Subcutaneous abdominal adipose tissue (tissue), 5 donors: Measurements from ENCODE around the gene NTM.

ENCODE experiments used
- H3K27ac ChIP-seq: one replicate; pipeline ENCODE4 v1.7.0; 2013; ENCODE audit warnings: low read depth, mild to moderate bottlenecking, inconsistent platforms, low read length, moderate library complexity
- H3K27me3 ChIP-seq, 5 donors: one replicate each; pipeline ENCODE4 v1.7.0; 2013; ENCODE audit warnings: low read length in 5 of 5, inconsistent platforms in 1 of 5; ENCODE audit not compliant: control insufficient read depth in 5 of 5, insufficient read depth in 4 of 5
- H3K36me3 ChIP-seq, 5 donors: one replicate each; pipeline ENCODE4 v1.7.0; 2013; ENCODE audit warnings: low read length in 5 of 5; ENCODE audit not compliant: control insufficient read depth in 5 of 5, insufficient read depth in 5 of 5
- H3K4me1 ChIP-seq, 5 donors: one replicate each; pipeline ENCODE4 v1.7.0; 2013; ENCODE audit warnings: low read length in 5 of 5, mild to moderate bottlenecking in 3 of 5, moderate library complexity in 1 of 5; ENCODE audit not compliant: control insufficient read depth in 5 of 5, insufficient read depth in 5 of 5
- H3K4me3 ChIP-seq, 5 donors: one replicate each; pipeline ENCODE4 v1.7.0; 2013; ENCODE audit warnings: low read length in 5 of 5, low read depth in 1 of 5
- H3K9ac ChIP-seq, 5 donors: one replicate each; pipeline ENCODE4 v1.7.0; 2013; ENCODE audit warnings: low read length in 5 of 5, mild to moderate bottlenecking in 4 of 5, moderate library complexity in 3 of 5
- H3K9me3 ChIP-seq, 5 donors: one replicate each; pipeline ENCODE4 v1.7.0; 2013; ENCODE audit warnings: low read length in 5 of 5; ENCODE audit not compliant: control insufficient read depth in 5 of 5
- donor health status: healthy.
- donor health status: healthy.
- donor health status: healthy.
- donor health status: healthy.
- donor health status: healthy.

The NTM gene

GRCh38 chr11:132051704-132052103, 681.3 kb downstream of the NTM start:
- Histone ChIP-seq H3K36me3 (no peaks in the 10 kb centered on the region), H3K9ac (no peak overlapping the region), H3K27ac (no peak overlapping the region), H3K4me1 (peaks cover 0 to 37% (median 10%) of the 10 kb centered on the region in 5 donors), H3K27me3 (no peaks in the 10 kb centered on the region), H3K4me3 (no peak overlapping the region), H3K9me3 (no peaks in the 10 kb centered on the region)

GRCh38 chr11:132052342-132052741, 681.9 kb downstream of the NTM start:
- no peak overlapping the region for H3K9ac ChIP-seq
- H3K27ac ChIP-seq: no peak overlapping the region
- H3K27me3 ChIP-seq: no peaks in the 10 kb centered on the region
- H3K9me3 ChIP-seq: no peaks in the 10 kb centered on the region
- H3K36me3 ChIP-seq: no peaks in the 10 kb centered on the region
- H3K4me3 ChIP-seq: no peak overlapping the region
- H3K4me1 ChIP-seq: peaks cover 0 to 39% (median 9%) of the 10 kb centered on the region in 5 donors

DNA sequence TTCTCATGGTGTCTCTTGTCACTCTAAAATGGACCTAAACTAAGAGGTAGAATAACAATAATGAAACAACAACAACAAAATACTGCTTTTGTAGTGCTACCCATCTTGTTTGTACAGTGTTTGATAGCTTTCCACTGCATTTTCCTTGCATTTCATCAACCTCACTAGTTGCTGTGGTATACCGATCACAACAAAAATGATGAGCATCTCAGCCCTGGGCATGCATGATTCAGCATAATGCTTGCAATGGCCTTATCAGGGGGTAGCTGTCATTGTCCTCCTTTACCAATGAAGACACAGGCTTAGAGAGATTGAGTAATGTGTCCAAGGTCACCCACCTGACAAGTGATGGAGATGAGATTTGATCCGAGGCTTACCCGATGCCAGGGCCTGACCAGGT, 682.5 kb downstream of the NTM start:
- Histone ChIP-seq H3K36me3 (no peaks in the 10 kb centered on the region), H3K4me3 (no peak overlapping the region), H3K27me3 (no peaks in the 10 kb centered on the region), H3K27ac (no peak overlapping the region), H3K9me3 (no peaks in the 10 kb centered on the region), H3K9ac (no peak overlapping the region), H3K4me1 (peaks cover 0 to 33% (median 8%) of the 10 kb centered on the region in 5 donors)

DNA sequence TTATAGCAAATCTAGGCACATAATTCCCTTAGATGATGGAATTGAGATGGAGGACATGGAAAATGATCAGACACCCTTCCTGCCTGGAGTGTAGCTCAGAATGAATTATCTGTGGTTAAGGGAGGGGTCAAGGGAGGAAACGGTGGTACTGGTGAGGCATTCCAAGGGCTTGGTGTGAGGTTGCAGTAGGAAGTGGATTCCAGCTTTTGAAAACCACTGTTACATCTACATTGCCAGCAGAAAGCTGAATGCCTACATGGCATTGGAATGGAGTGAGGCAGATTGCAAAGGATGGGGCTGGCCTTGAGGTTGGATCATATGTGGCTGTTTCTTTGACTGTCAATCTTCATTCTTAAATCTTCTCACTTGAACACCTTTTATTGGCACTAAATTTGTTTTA, 684.4 kb downstream of the NTM start:
- H3K4me3 ChIP-seq: no peak overlapping the region
- H3K27me3 ChIP-seq: no peaks in the 10 kb centered on the region
- no peak overlapping the region for H3K9ac ChIP-seq
- no peaks in the 10 kb centered on the region for H3K9me3 ChIP-seq
- H3K36me3 ChIP-seq: no peaks in the 10 kb centered on the region
- H3K4me1 ChIP-seq: peaks cover under 1 to 41% (median 9%) of the 10 kb centered on the region in 5 donors
- H3K27ac ChIP-seq: no peak overlapping the region

DNA sequence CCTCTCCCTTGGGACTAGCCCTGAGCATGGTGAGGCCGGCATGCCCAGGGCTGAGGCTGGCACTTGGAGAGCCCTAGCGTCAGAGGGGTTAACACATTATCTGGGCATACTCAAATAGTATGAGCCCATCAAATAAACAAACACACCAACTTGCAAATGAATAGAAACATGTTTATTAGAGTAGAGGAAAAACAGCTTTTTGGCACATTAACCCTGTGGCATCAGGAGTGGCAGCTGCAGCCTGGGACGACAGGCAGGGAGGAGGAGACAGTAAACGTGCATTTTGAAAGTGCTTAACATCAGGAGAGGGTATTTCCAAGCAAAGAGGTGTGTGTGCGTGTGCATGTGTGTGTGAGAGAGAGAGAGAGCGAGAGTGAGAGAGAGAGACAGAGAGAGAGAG, 684.9 kb downstream of the NTM start:
- Histone ChIP-seq H3K27ac (no peak overlapping the region), H3K27me3 (no peaks in the 10 kb centered on the region), H3K4me3 (no peak overlapping the region), H3K36me3 (no peaks in the 10 kb centered on the region), H3K4me1 (peaks cover 2 to 39% (median 9%) of the 10 kb centered on the region in 5 donors), H3K9me3 (no peaks in the 10 kb centered on the region), H3K9ac (no peak overlapping the region)

- H3K9me3 ChIP-seq: no peaks in the 10 kb centered on the region
- H3K9ac ChIP-seq: no peak overlapping the region
- no peaks in the 10 kb centered on the region for H3K36me3 ChIP-seq
- no peaks in the 10 kb centered on the region for H3K27me3 ChIP-seq
- H3K4me1 ChIP-seq: peaks cover 2 to 34% (median 5%) of the 10 kb centered on the region in 5 donors
- no peak overlapping the region for H3K27ac ChIP-seq
- peak overlapping the region in 1 of 5 donors; percentile 16 for H3K4me3 ChIP-seq
Measured at GRCh38 chr11:132056689-132057088, 686.3 kb downstream of the NTM start.

- Histone ChIP-seq H3K4me1 (peaks cover 2 to 34% (median 5%) of the 10 kb centered on the region in 5 donors), H3K9me3 (no peaks in the 10 kb centered on the region), H3K27ac (no peak overlapping the region), H3K27me3 (no peaks in the 10 kb centered on the region), H3K9ac (no peak overlapping the region), H3K36me3 (no peaks in the 10 kb centered on the region), H3K4me3 (no peak overlapping the region)
Measured at GRCh38 chr11:132057266-132057665, 686.9 kb downstream of the NTM start.

DNA sequence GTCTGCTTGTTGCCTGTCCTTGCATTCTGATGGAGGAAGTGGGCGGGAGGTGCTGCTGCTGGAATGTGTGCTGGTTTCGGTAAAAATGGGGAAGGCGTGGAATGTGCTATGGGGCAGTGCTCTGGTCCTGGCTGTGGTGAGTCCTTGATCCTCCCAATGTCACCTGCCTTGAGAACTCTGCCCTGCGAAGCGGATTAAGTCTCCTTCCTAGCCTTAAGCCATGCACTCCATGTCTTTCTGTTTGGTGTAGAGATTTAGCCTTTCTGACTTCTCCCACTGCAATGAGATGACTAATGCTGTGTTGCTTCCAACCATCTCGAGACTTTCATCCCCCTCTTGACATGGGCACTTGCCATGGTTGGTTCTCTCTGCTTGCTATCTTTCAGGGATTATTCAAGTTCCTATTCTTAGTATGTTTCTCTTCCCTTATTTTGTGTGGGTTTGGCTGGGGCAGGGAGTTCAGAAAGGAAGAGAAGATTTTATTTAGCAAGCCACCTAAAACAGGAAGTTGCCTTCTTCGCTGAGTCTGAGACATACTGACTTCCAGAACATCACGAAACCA, 687.9 kb downstream of the NTM start:
- H3K4me1 ChIP-seq: peaks cover 2 to 34% (median 5%) of the 10 kb centered on the region in 5 donors
- H3K9me3 ChIP-seq: no peaks in the 10 kb centered on the region
- H3K9ac ChIP-seq: no peak overlapping the region
- H3K27me3 ChIP-seq: no peaks in the 10 kb centered on the region
- H3K36me3 ChIP-seq: no peaks in the 10 kb centered on the region
- no peak overlapping the region for H3K4me3 ChIP-seq
- H3K27ac ChIP-seq: no peak overlapping the region

DNA sequence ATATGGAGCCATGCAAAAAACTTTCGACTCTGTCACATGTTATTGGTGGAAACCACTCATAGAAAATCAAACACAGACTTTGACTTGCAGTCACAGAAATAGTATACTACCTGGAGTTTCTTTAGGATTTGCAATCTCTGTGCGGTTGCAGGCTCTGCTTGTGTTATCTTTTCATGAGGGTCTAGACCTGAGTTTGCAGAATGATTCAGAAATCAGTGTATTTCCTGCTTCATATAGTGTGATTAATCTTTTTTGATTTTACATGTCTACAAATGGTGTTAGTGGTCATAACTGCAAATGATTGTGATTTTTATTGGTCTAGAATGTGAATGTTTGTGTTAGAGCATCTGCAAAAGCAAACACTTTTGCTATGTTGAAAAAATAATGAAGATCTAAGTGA, 690.2 kb downstream of the NTM start:
- H3K4me3 ChIP-seq: no peak overlapping the region
- H3K9ac ChIP-seq: no peak overlapping the region
- H3K9me3 ChIP-seq: no peaks in the 10 kb centered on the region
- peaks cover 2 to 33% (median 11%) of the 10 kb centered on the region in 5 donors for H3K4me1 ChIP-seq
- H3K27ac ChIP-seq: no peak overlapping the region
- no peaks in the 10 kb centered on the region for H3K27me3 ChIP-seq
- no peaks in the 10 kb centered on the region for H3K36me3 ChIP-seq

GRCh38 chr11:132062031-132062430, 691.6 kb downstream of the NTM start:
- H3K36me3 ChIP-seq: no peaks in the 10 kb centered on the region
- no peak overlapping the region for H3K27ac ChIP-seq
- peaks cover 0 to 2% (median 0%) of the 10 kb centered on the region in 5 donors for H3K9me3 ChIP-seq
- no peaks in the 10 kb centered on the region for H3K27me3 ChIP-seq
- H3K4me3 ChIP-seq: no peak overlapping the region
- no peak overlapping the region for H3K9ac ChIP-seq
- H3K4me1 ChIP-seq: peaks cover 2 to 22% (median 10%) of the 10 kb centered on the region in 5 donors
